Gastrocnemius medialis (tissue), 4 donors: ENCODE data around the gene PDXK.

Experiments used
- POLR2A ChIP-seq, 2 donors: fragments of 450-650 bp; IDR thresholded peaks; one replicate each; pipeline ENCODE4 v1.6.1; 2017; ENCODE audit warnings: antibody characterized with exemption in 2 of 2, mild to moderate bottlenecking in 2 of 2, moderate library complexity in 2 of 2
- TF ChIP-seq, protein P1 (sequence below), 5 experiments: fragments of 450-650 bp in 3 of 5; fragments of 200-600 bp in 2 of 5; sonication (generic) in 2 of 5; IDR thresholded peaks in 4 of 5; conservative IDR thresholded peaks in 1 of 5; 1 replicate in 4 of 5; 2 replicates in 1 of 5; pipeline ENCODE4 v1.5.1; 2016 to 2019; ENCODE audit warnings: antibody characterized with exemption in 5 of 5, mild to moderate bottlenecking in 3 of 5, moderate library complexity in 3 of 5

DNA sequence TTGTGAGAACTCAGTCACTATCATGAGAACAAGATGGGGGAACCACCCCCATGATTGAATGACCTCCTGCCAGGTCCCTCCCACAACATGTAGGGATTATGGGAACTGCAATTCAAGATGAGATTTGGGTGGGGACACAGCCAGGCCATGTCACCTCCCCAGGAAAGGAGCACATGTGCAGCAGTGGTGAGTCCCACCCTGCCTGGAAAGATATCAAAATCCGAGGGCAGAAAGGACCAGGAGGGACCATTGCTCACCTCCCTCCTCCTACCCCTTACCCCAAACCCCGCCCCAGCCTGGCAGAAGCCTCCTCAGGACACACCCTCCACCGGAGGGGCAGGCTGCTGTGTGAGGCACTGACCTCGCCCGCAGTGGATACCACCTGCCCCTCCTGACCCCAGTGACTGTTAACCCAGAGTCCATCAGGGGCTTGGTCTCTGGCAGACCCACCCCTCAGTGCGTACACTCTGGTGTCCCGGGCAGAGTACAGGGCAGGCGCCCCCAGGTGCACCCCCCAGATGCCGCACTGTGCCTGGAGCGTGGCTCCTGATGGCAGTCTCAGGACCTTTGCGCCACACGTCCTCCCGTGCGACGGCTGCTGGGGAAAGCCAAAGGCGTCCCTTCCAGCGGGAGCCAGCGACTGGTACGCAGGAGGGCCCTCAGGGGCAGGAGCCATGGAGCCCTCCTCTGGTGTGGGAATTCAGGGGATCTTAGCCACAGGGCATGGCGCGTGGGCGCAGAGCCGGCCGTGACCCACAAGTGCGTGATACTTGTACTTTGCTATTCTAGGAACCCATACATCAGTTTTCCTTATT is 20.9 kb downstream of the PDXK start:
- no peak for TF ChIP-seq POLR2A (IDR thresholded peaks at IDR 0.05)
- TF ChIP-seq, protein P1, sequence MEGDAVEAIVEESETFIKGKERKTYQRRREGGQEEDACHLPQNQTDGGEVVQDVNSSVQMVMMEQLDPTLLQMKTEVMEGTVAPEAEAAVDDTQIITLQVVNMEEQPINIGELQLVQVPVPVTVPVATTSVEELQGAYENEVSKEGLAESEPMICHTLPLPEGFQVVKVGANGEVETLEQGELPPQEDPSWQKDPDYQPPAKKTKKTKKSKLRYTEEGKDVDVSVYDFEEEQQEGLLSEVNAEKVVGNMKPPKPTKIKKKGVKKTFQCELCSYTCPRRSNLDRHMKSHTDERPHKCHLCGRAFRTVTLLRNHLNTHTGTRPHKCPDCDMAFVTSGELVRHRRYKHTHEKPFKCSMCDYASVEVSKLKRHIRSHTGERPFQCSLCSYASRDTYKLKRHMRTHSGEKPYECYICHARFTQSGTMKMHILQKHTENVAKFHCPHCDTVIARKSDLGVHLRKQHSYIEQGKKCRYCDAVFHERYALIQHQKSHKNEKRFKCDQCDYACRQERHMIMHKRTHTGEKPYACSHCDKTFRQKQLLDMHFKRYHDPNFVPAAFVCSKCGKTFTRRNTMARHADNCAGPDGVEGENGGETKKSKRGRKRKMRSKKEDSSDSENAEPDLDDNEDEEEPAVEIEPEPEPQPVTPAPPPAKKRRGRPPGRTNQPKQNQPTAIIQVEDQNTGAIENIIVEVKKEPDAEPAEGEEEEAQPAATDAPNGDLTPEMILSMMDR (IDR thresholded peaks at IDR 0.05 in 4 of 5, conservative IDR thresholded peaks at IDR 0.05 in 1 of 5) = no peak
